Brain microvascular endothelial cell (primary cell): ENCODE results near the gene CDH13.

Experiments used
- DNase-seq: peaks from one replicate; pipeline ENCODE4 v3.0.0-alpha.2; 2020
- H3K27ac ChIP-seq: fragments of 250-450 bp; sonication (Bioruptor Pico); 2 replicates; pipeline ENCODE4 v1.5.1; 2020; ENCODE audit warnings: mild to moderate bottlenecking, moderate library complexity
- H3K27me3 ChIP-seq: fragments of 250-450 bp; sonication (Bioruptor Pico); replicated peaks from 2 replicates; pipeline ENCODE4 v1.5.1; 2020; ENCODE audit warnings: mild to moderate bottlenecking
- H3K36me3 ChIP-seq: fragments of 250-450 bp; sonication (Bioruptor Pico); replicated peaks from 2 replicates; pipeline ENCODE4 v1.5.1; 2020; ENCODE audit warnings: mild to moderate bottlenecking
- H3K4me3 ChIP-seq: 2 replicates; pipeline ENCODE4 v1.5.1; 2011; ENCODE audit warnings: low read depth, mild to moderate bottlenecking, control low read depth, low read length, moderate library complexity
- CTCF ChIP-seq: IDR thresholded peaks from 2 replicates; pipeline ENCODE4 v1.5.1; 2011; ENCODE audit warnings: low read depth, mild to moderate bottlenecking, moderate library complexity, low read length, control low read depth, inconsistent platforms; ENCODE audit errors: missing control alignments
- in situ Hi-C: cut with HindIII; loops from 2 replicates; pipeline ENCODE4 v1.10.0; 2017; ENCODE audit warnings: low sequenced_read_pairs, low pct_ligation_motif_present

The CDH13 gene

GRCh38 chr16:83470416-83470815 lies 843.6 kb downstream of the CDH13 start:
- in situ Hi-C loops: no loop called here
- peak; percentile 62 for DNase-seq
- H3K27me3 ChIP-seq: no peaks in the 10 kb centered on the region
- no peak overlapping the region for H3K4me3 ChIP-seq
- no peak overlapping the region for H3K27ac ChIP-seq
- no peak for TF ChIP-seq CTCF
- no peaks in the 10 kb centered on the region for H3K36me3 ChIP-seq

GRCh38 chr16:83472776-83473501 lies 846.2 kb downstream of the CDH13 start:
- in situ Hi-C loops: no loop called here
- TF ChIP-seq CTCF: no peak
- Histone ChIP-seq H3K27me3 (no peaks in the 10 kb centered on the region), H3K4me3 (no peak overlapping the region), H3K36me3 (no peaks in the 10 kb centered on the region), H3K27ac (no peak overlapping the region)
- no peak for DNase-seq

GRCh38 chr16:83473926-83474650 lies 847.3 kb downstream of the CDH13 start:
- TF ChIP-seq CTCF: no peak
- H3K36me3 ChIP-seq: no peaks in the 10 kb centered on the region

GRCh38 chr16:83475108-83475507 lies 848.3 kb downstream of the CDH13 start:
- TF ChIP-seq CTCF: no peak
- no peaks in the 10 kb centered on the region for H3K27me3 ChIP-seq
- DNase-seq: no peak
- no peak overlapping the region for H3K4me3 ChIP-seq
- in situ Hi-C loops: no loop called here
- H3K36me3 ChIP-seq: no peaks in the 10 kb centered on the region
- no peak overlapping the region for H3K27ac ChIP-seq

More at GRCh38 chr16:83473926-83474650, 847.3 kb downstream of the CDH13 start:
- in situ Hi-C loops: no loop called here
- Histone ChIP-seq H3K27ac (no peak overlapping the region), H3K27me3 (no peaks in the 10 kb centered on the region), H3K4me3 (no peak overlapping the region)
- no peak for DNase-seq

- Histone ChIP-seq H3K36me3 (no peaks in the 10 kb centered on the region), H3K4me3 (no peak overlapping the region), H3K27ac (no peak overlapping the region), H3K27me3 (no peaks in the 10 kb centered on the region)
- no peak for TF ChIP-seq CTCF
- no peak for DNase-seq
- in situ Hi-C loops: no loop called here
Observed at GRCh38 chr16:83481589-83481988, 854.8 kb downstream of the CDH13 start.
